ENCODE data around the gene TM4SF1. TPM values are rescaled to one million over a fixed set of nuclear protein-coding genes. Genes with fewer than 3 reads are reported as not detected.

Gene TM4SF1
- total RNA-seq, 1 experiment from 2014 or later, result 0.66 TPM

DNA sequence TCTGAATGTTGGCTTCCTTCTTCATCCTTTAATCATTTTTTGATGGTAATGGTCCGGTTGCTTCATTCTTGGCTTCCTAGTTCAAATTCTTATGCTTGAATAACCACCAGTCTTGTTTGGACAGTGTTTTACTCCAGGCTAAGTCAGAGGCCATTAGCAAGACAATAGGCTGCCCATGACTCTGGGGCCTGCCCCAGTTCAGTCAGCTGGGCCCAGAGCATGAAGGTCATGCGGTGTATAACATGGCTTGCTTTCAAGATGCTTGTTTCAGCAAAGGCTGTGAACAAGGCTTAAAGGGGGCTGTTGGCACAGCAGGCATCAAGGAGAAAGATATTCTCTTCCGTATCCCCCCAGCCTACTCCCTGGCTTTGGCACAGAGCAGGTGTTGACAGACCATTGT lies 57.7 kb downstream of the TM4SF1 start (continued):
- TF ChIP-seq, protein P1, sequence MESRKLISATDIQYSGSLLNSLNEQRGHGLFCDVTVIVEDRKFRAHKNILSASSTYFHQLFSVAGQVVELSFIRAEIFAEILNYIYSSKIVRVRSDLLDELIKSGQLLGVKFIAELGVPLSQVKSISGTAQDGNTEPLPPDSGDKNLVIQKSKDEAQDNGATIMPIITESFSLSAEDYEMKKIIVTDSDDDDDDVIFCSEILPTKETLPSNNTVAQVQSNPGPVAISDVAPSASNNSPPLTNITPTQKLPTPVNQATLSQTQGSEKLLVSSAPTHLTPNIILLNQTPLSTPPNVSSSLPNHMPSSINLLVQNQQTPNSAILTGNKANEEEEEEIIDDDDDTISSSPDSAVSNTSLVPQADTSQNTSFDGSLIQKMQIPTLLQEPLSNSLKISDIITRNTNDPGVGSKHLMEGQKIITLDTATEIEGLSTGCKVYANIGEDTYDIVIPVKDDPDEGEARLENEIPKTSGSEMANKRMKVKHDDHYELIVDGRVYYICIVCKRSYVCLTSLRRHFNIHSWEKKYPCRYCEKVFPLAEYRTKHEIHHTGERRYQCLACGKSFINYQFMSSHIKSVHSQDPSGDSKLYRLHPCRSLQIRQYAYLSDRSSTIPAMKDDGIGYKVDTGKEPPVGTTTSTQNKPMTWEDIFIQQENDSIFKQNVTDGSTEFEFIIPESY (IDR thresholded peaks at IDR 0.05; ENCODE audit: extremely low read depth, insufficient replicate concordance, low read length), result no peak
- no peak for TF ChIP-seq JUND (IDR thresholded peaks at IDR 0.05)

Other genes starting within 250 kb of the TM4SF1 start
- 17.1 TPM for gene HPS3, start 248.0 kb downstream of the TM4SF1 start, total RNA-seq (2021; ENCODE audit: unreplicated experiment)
- 0.52 TPM for gene CP, start 155.8 kb downstream of the TM4SF1 start, total RNA-seq (2021; ENCODE audit: unreplicated experiment)
- gene TM4SF18, start 44.0 kb downstream of the TM4SF1 start, total RNA-seq (2021; ENCODE audit: unreplicated experiment), result 0.34 TPM
- gene TM4SF4, start 97.0 kb upstream of the TM4SF1 start, total RNA-seq (2021; ENCODE audit: unreplicated experiment), result 0.91 TPM